Activated T-cell treated with anti-CD3 and anti-CD28 coated beads, Interleukin-2, amount 50 U/mL, for 1 hour (primary cell): ENCODE data around the gene ADAMTSL2.

Experiments
- DNase-seq: peaks from one replicate; pipeline ENCODE4 v3.0.0-alpha.2; 2020

Gene ADAMTSL2

GRCh38 chr9:133518706-133519449, 15.6 kb upstream of the ADAMTSL2 start:
- no peak for DNase-seq

DNA sequence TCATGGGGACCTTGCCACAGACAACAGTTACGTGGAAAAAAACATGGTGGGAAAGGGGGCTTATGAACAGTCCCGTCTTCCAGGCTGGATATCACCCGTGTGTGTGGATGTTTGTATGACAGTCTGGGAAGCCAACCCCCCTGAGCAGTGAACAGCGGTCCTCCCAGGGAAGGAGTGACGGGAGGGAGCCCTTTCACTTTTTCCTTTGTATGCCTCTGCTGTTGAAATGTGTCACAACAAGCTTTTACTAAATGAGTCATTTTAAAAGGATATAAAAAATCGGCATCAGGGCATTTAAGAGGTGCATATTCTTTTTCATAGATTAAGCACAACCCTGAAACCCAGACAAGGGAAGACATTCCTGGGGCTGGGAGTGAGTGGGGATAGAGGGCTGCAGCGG, 14.8 kb upstream of the ADAMTSL2 start:
- no peak for DNase-seq

- DNase-seq = no peak
Observed at GRCh38 chr9:133520121-133520835, 14.2 kb upstream of the ADAMTSL2 start.

DNA sequence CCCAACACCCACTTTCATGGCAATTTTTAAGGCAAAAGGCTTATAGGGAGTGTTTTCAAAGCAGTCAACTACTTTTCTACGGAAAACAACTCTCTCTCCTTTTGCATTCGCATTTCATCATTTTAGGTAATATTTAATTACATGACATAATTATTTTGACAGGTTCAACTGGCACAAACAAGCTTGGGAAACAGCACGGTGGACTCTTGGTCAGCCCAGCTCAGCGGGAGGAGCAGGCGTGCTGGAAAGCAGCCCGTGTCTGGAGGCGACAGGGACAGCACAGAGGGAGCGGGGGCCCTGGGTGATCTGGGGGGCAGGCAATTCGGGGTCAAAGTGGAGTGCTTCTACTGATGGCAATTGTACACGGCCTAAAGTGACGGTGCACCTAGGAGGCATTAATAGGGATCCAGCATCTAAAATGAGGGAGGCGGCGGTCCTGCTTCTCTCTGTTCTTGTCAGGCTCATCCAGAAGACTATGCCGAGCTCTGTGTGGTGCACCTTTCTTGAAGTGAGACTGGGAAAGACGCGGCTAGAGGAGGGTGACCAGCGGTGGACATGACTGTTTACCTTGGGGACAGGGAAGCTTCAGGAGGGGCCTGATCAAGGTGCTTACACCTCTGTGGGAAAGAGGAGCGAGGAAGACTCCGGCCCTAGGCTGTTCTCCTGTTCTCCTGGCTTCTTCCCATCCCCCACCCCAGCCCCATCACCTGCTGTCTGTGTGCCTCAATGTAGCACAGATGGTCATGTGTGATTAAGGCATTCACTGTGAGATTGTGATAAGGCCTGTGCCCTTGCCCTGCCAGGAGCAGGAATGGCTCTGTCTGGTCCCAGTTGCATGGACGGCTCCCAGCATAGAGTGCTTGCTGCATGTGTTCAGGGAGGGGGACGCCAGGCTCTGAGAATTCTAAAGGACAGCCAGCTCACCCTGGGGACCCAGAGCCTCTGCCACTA, 13.1 kb upstream of the ADAMTSL2 start:
- DNase-seq = no peak

GRCh38 chr9:133522073-133522910, 12.2 kb upstream of the ADAMTSL2 start:
- DNase-seq = no peak

- DNase-seq = no peak
Observed at GRCh38 chr9:133523106-133523505, 11.4 kb upstream of the ADAMTSL2 start.

GRCh38 chr9:133524146-133524545, 10.4 kb upstream of the ADAMTSL2 start:
- DNase-seq = no peak

DNA sequence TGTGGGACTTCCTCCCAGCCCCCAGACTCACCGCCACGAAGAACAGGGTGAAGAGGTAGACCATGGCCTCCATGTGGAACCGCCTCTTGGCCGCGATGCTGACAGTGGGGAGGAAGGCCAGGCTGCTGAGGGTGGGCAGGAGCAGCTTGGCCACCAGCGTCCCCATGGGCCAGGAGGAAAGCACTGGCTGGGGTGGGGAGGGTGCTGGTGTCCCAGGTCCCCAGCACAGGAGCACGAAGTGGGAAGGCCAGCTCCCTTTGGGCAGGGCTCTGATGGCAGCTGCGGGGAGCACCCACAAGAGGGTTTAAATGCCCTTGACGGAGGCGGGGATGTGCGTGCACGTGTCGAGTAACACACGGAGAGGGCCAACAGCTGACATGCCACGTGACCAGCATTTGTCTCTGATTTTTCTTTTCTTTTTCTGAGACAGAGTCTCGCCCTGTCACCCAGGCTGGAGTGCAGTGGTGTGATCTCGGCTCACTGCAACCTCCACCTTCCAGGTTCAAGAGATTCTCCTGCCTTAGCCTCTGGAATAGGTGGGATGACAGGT, 9.8 kb upstream of the ADAMTSL2 start, which contains the start of gene MYMK:
MYMK (minus strand) TSS at position 281 of the 550 bp plus-strand sequence; CDS start at position 166, 115 bp downstream.
- no peak for DNase-seq

GRCh38 chr9:133525677-133526076, 8.8 kb upstream of the ADAMTSL2 start:
- DNase-seq = no peak

DNA sequence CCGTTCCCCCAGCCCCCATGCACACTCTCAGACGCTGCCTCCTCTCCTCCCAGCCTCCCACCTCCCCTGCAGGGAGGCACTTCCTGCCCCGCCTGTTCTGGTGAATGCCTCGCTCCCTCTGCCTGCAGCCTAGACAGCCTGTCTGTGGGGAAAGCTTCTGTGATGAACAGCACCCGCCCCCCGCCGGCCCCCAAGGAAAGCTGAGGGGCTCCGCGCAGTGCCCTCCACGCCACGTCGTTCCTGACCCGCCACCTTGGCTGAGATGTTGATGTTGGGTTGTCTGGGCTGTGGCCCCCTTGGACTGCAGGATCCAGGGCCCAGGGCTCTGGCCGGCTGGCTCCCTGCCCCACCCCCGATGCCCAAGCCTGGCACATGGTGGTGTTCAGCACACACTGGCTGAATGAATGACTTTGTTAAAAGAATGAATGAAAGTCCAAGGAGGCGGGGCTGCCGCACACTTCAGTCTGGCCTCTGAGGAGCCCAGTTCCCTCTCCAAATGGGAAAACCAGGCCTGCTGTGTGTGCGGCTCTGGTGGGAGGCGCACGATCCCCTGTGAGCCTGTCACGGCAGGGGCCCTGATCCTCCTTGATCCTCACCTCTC, 7.7 kb upstream of the ADAMTSL2 start:
- DNase-seq = no peak

DNA sequence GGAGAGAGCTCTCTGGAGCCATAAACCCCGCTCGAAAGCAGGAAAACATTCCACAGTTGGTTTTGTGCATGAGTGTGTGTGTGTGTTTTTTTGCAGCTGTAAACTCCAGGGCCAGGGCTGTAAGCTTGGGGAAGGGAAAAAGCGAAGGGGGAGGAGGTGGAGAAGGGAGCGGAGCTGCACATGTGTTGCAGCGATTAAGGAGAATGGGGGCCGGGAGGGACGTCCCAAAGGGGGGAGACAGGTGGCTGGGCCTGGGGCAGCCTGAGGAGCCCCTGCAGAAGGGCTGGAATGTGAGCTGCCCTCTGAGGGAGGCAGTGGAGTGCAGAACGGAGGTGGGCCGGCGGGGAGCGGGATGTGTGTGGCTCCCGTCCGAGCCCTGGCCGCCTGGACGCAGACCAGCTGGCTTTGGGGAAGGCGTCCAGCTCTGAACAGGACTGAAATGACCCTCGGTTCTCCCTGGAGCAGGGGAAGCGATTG, 7.0 kb upstream of the ADAMTSL2 start:
- no peak for DNase-seq

GRCh38 chr9:133528001-133528875, 6.3 kb upstream of the ADAMTSL2 start:
- DNase-seq = no peak

DNA sequence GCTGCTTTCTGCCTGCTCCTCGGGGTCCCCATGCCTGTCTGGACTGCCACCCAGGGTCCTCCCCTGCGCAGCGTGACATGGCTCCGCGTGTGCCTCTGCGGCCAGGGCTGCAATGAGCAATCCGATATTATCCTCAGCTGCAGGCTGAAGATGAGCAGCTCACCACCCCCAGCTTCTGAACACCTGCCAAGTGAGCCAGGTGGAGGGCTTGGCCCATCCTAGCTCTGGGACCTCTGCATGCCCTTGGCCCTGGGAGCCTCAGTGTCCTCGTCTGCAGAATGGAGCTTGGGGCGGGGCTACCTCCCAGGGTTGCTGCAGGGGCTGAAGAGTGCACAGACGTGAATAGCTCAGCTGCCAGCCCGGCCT, 5.6 kb upstream of the ADAMTSL2 start:
- no peak for DNase-seq

DNA sequence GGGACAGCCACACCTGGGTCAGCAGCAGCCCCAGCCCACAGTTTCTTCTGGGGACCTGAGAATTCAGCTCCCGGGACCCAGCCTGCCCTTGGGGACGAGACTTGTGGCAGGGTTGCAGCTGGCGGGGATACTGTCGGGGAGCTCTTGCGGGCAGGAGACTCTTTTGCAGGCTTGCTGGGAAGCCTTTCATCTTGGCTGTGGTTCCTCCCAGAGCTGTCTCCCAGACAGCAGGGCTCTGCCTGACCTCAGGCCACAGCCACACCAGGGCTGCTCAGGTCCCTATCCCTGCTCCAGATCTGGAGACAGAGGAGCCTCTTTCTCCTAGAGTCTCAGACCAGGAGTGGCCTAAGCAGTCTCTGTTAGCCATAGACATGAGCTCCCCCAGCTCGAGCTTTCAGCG, 5.0 kb upstream of the ADAMTSL2 start:
- no peak for DNase-seq

DNA sequence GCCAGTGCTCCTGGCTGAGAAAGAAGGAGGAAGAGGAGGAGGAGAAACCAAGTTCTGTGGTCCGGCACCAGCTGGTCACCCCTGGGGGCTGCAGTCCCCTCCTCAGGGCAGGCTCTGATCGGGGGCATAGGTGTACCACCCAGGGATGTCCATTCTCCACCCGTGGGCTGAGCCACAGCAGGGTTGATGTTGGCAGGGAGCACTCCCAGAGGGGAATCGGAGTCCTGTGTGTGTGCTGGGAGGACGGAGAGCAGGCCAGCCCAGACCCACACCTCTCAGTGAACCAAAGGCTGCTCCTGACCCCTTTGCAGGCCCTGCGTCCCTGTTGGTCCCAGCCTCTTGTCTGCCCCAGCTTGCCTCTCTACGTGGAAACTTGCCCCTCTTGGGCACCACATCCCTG, 4.6 kb upstream of the ADAMTSL2 start:
- no peak for DNase-seq

- DNase-seq = no peak
Observed at GRCh38 chr9:133531293-133531692, 3.2 kb upstream of the ADAMTSL2 start.

- peak; percentile 74 for DNase-seq
Observed at GRCh38 chr9:133532937-133533668, 1.4 kb upstream of the ADAMTSL2 start.

DNA sequence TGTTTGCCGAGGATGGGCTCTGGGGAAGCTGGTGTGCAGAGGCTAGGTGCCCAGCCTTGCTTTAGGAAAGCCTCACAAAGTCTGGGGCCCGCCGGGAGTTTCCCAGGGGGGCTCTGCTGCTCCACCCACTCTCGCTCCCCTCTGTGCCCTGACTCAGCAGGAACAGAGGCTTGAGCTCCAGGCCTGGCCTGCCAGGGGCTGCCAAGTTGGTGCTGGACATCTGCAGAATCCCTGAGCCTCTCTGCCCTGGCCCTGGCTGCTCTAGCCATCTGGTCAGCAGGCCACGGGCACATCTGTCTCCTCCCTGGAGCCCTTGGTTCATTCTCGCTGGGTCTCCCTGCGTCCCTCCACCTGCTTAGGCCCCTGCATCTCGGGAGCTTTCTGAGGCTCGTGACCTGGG, 647 bp upstream of the ADAMTSL2 start:
- no peak for DNase-seq

DNA sequence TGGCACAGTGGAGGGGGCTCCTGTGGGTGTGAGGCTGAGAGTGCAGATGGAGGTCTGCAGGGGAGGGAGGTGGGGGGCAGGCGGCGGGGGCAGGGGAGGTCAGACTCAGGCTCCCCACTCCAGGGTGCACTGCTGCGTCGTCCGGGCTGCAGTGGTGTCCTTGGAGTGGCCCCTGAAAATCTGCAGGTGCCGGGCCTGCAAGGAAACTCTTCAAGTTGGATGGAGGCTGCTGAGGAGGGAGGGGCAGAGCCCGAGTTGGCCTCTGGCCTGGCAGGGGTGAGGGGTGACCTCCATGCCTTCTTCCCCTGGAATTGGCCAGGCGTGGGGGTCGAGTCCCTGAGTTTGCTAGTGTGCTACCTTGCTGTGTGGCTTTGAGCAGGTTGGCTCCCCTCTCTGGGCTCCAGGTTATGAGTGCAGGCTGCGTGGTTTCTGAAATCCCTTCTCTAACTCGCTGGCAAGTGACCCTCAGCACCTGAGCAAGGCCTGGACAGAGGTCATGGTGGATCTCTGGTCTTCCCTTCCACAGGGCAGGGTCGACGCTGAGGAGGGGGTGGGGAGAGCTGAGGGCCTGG, 888 bp downstream of the ADAMTSL2 start:
- DNase-seq = no peak
